Activated CD4-positive, alpha-beta T cell treated with anti-CD3 and anti-CD28 coated beads, Interleukin-2, amount 50 U/mL, for 4 hours (primary cell): ENCODE results near the gene ADARB2.

Experiments
- DNase-seq, 2 experiments: peaks; one replicate each; pipeline ENCODE4 v3.0.0-alpha.2; 2020

The ADARB2 gene

DNA sequence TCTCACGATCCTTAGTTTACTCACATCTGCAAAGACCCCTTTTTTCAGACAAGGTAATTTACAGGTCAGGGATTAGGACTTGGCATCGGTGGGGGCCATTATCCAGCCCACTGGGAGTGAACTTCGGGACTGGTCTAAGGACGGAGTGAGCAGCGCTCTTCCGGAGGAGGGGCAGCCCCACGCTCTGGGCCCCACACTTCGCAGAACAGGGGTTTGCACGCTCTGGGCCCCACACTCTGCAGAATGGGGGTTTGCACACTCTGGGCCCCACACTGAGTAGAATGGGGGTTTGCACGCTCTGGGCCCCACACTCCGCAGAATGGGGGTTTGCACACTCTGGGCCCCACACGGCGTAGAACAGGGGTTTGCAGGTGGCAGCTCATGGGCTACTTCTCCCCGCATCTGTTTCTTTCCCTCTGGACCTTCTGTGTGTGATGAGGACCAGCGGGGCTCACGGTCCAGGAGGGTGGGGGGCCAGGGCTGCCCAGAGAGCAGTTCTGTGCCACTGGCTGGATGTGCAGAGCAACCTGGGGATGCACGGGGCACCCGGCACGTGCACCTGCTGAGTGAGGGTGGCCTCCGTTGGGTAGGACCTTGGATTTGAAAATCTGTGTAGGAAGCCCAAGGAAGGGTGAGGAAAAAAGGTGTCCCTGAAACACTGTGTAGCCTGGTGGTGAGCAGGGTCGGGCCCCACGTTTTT lies 546.4 kb downstream of the ADARB2 start:
- DNase-seq, result no peak

DNA sequence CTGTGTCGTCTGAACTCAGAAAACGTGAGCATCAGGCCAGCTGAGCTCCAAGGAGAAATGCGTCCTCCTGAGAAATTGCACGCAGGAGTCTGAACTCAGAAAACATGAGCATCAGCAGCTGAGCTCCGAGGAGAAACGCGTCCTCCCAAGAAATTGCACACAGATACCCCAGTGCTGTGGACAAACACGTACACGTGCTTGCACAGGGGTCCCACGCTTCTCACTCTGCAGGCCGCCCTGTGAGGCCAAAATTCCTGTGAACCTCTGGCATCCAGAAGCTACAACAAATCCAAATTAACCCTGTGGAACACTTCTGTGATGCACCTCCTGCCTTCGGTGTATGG lies 547.3 kb downstream of the ADARB2 start:
- no peak for DNase-seq

DNA sequence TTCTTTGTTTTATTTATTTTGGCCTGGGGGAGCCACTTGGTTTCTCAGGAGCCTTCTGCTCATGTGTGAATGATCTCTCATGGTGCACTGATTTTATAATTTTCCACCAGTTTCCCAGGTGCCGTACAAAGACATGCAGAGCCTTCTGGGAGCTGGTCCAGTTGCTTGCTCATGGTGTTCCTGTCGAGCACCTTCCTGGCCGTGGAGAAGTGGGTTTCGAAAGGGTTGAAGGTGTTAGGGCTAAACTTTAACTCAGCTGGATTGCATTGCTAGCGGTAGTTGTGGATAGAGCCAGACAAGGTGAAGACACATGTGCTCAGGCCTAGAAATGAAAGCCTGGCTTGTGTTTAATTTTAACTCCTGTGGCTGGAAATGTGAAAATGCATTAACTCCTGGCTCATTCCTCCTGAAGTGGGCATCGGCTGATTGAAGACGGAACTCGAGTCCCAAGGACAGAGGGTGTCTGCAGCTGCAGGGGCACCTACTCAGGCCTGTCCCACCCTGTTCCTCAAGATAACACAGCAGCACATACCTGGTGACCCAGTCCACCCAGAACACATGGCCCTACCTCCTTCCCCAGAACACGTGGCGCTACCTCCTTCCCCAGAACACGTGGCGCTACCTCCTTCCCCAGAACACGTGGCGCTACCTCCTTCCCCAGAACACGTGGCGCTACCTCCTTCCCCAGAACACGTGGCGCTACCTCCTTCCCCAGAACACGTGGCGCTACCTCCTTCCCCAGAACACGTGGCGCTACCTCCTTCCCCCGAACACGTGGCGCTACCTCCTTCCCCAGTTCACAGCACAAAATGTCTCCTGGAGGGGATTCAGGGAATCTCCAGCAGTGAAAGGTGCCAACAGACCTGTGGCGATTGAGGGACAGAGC lies 547.9 kb downstream of the ADARB2 start:
- no peak for DNase-seq

DNA sequence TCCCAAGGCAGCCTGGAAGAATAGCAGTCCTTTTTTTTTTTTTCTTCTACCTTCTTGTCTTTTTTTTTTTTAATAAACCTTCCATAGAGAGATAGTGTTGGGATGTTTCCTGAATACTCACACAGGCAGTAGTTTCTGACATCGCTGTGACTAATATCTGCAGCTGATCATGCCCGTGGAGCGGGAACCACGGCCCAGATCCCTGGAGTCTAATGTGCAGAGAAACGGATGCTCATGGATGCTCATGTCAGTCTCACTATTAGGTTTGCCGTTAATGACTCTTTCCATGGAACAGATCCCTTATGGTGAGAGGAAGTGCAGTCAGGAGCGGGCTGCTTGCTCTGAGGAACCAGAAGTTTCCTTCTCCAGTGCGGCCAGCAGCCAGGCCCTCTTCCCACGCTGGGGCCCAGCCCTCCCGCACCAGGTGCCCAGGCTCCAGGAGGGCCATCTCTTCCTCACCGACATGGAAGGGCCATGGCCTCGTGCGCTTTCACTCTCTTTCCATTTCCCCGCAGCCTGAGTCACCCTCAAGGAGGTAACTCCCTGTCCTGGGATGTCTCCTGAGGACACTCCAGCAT lies 548.7 kb downstream of the ADARB2 start:
- no peak for DNase-seq

DNA sequence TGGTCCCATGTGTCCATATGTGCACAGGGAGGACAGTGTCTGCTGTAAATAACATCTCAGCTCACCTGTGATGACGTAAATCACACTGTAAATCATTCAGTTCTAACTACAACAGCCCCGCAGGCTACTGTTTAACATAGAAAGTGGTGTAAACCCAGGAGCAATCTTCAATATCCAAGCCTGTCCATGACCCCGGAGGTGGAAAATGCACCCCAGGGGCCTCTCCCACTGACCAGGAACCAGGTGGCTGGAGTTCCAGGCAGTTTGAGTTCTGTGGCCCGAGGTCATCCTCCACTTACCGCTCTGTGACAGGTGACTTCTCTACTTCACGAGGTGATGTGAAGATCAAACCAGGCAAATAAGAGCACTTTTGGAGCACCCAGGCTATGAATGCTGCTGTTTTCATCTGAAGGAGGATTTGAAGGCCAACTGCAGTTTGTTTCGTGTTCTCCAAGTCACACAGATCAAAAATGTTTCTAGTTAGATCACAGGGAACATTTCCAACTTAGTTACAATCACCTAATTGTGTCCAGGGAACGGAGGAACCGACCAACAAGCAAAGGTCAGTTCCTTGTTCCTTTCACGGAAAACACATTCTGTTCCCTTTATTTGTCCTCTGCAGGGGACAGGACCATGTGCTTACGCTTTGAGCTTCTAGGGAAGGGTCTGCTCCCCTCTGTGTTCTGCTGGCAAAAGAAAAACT lies 549.3 kb downstream of the ADARB2 start:
- no peak for DNase-seq

- DNase-seq, result no peak
These were observed 550.0 kb downstream of the ADARB2 start for GRCh38 chr10:1187151-1187854.

DNA sequence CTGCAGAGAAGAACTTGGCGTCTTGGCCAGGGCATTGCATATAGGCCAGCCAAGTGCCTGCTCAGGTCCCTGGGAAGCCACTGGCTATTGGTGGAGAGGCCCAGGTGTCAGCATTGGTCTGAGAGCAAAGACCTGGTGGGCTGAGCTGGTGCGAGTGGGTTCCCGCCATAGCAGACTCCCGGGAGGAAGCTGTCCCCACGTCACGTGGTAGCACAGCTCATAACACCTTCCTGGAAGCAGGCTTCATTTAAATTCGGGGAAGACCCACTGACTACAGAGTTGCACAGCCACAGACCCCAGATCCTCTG lies 550.7 kb downstream of the ADARB2 start:
- no peak for DNase-seq

DNA sequence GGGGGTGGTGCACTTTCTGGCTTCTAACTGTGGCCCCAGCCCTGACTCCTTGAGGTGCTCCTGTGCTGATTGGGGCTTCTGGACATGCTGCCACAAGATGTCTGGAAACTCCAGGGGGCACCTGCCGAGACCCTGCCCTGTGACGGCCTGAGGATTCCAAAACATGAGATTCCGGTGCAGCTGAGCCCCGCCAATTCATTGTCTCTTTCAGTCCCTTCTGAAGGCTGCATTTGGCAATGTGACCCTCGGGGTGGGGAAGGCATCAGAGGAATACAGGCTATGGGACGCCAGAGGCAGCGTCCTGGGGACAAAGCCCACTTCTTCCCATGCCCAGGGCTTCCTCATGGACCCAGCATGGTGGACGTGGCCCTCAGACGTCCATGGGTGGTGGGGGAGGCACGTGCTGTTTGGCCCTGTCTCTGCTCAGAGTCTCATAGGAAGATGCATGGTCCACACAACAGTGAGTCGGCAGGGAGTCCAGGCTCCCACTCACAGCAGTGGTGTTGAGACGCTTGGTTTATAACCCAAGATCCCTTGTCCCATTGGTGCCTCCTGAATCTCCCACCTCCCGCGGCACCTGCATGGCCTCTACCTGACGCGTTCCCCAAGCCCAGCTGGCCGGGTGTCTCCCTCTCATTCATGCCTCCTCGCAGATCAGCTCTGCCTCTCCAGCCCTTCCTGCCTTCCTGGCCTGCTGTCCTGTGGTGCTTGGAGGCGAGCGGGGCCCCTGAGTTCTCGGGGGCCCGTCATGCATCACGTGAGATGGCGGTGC lies 551.2 kb downstream of the ADARB2 start:
- DNase-seq, result no peak

DNA sequence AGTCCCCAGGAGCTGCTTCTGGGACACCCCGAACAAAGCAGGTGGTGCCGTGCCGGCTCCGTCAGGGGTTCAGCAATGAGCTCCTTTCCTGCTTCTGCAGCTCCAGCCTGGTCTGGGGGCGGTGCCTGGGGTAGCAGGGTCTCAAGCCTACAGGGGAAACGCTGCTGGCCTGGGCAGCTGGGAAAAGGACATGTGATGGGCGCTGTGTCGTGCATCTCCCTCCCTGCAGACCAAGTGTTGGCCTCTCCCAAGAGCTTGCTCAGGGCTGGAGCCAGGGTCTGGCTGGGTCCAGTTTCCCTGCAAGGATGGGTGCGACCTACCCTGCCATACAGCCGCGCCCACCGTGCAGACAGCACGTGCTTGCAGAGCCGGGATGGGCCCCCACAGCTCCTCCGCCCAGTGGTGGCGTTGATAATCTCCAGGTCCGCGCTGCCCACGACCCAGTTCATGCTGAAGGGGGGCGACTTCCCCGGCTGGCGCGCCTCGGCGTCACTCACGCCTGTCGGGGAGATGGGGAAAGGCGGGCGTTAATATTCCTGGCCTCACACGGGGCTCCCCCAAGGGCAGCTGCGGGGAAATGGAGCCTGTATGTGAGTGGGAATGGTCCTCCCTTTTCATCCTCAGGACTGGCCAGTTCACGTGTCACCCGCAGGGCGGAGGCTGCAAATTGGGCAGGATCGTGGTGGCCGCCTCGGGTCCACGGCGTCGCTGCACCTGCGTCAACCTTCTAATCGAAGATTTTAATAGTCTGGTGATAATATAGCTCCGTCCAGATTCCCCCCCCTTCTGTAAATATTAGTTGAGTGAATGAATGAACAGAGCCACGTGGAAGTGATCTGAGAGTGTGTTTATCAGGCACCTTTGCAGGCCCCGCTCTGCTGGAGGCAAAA lies 552.5 kb downstream of the ADARB2 start:
- DNase-seq, result no peak

DNA sequence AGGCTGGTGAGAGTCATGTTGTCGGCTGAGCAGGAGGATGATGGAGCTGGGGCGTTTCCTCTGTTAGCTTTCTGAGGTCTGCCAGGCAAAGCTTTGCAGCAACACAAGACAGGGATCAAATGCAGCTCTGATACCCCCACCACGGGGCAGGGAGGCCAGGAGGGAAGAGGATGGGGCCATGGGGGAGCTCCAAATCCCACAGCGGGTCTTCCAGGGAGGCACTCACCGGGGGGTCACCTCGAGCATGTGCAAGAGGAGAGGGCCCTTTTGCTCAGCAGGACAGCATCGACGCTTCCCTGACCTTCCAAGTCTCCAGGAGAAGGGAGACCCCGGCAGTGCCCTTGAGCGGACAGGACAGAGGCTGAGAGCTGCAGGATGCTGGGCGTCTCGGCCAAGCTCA lies 553.6 kb downstream of the ADARB2 start:
- DNase-seq, result no peak

DNA sequence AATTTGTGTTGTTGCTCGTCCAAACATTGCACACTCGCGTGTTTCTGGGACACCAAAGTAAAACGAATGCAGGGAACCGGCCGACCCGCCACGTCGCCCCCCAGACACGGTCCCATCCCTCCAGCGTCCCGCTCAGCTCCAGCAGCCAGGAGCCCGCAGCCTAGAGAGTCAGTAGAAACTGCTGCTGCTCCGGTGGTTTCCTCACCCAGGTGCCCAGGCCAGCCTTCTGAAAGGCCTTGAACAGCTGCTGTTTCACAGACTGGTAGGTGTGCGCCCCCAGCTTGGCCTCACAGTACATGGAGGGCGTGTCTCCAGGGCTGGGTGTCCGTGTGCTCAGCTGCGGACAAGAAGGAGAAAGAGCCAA lies 554.3 kb downstream of the ADARB2 start:
- no peak for DNase-seq

DNA sequence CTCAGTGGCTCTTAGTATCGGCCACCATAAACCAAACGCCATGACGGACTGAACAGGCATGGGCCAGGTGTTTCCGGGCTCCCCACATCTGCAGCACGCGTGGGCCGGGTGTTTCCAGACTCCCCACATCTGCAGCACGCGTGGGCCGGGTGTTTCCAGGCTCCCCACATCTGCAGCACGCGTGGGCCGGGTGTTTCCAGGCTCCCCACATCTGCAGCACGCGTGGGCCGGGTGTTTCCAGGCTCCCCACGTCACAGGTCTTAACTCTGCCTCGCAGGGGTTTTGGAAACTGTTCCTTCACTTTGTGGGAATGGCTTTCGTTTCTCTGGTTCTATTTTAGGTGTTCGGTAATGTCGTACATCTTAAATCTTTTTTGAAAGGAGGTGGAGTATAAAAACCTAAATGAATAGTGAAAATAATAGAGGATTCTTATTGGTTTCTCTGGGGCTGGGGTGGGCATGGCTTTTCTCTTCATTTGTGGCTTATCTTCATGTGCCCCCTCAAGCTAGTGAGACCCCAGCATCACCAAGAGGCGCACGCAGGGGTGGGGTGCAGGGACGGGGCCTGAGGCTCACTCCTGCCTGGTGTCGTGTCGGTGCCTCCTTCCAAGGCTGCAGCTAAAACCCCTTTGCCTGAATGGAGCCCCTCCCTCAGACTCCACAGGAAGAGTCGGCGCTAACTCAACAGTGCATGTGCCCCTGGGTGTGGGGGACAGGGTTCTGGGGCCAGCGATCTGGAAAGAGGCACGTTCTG lies 554.9 kb downstream of the ADARB2 start:
- DNase-seq, result no peak

GRCh38 chr10:1180836-1181235 lies 556.5 kb downstream of the ADARB2 start:
- no peak for DNase-seq

DNA sequence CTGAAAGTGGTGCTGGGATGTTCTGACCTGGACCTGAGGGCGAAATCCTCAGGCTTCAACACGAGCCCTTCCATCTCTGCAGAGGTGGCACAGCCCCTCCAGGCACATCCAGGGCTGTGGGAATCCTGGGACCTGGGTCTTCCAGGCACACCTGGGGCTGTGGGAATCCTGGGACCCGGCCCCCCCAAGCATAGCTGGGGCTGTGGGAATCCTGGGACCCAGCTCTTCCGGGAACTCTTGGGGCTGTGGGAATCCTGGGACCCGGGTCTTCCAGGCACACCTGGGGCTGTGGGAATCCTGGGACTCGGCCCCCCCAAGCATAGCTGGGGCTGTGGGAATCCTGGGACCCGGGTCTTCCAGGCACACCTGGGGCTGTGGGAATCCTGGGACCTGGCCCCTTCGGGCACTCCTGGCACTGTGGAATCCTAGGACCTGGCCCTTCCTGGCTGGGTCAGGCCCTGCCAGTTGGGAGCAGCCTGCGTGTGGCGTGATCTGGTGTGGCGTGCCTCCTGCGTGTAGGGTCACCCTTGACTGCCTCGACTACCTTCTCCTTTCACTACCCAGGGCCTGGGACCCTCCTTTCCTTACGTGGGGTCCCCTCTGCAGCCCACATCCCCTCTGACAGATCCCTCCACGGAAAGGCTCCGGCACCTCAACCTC lies 557.1 kb downstream of the ADARB2 start:
- no peak for DNase-seq

DNA sequence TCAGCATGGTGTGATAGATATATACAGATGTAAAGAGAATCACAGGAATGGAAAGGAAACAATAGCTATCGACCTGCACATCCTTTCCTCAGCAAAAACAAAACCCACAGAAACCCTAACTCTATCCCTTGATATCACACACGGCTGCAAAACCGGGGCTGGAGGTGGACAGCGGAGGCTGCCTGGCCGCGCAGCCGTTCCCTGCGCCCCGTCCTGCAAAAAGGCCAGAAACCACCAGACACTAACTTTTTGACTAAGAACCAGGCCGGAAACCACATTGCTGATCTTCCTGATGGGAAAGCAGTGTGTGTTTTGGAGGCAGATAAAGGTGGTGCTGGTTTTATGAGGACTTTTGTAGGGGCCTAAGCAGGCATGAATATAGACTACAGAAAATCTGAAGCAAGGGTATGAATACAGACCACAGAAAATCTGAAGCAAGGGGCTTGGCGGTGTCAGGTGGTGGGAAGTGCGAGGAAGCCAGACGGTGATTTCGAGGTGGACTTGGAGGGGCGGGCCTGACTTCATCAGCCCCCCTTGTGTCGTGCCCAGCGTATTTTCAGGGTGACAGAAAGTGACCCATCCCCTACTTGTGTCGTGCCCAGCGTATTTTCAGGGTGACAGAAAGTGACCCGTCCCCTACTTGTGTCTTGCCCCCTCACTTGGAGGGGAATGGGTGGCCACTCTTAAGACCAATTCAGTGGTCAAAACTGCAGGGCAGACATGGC lies 557.8 kb downstream of the ADARB2 start:
- DNase-seq, result no peak

GRCh38 chr10:1178506-1178905 lies 558.8 kb downstream of the ADARB2 start:
- DNase-seq, result no peak

- DNase-seq, result no peak
These were observed 559.4 kb downstream of the ADARB2 start for GRCh38 chr10:1177936-1178335.

DNA sequence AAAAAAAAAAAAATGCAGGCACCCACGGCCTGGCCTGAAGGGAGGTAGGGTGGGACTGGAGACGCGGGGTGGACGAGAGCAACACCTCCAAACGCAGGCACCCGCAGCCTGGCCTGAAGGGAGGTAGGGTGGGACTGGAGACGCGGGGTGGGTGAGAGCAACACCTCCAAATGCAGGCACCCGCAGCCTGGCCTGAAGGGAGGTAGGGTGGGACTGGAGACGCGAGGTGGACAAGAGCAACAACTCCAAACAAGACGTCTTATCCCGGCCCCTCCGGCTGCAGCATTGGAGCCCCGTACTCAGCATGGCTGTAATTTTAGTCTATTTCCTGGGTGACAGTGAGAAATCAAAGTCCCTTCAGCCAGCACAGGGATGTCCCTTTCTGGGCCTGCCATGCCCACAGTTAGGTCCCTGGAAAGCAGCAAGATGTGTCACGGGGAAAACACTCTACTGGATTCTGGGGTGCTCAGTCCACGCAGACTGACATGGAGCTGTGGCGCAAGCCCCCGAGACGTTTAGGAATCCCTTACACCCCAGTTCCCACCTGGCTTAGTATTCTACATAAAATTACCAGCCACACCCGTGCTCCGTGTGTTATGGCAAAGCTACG lies 561.3 kb downstream of the ADARB2 start:
- DNase-seq, result no peak

DNA sequence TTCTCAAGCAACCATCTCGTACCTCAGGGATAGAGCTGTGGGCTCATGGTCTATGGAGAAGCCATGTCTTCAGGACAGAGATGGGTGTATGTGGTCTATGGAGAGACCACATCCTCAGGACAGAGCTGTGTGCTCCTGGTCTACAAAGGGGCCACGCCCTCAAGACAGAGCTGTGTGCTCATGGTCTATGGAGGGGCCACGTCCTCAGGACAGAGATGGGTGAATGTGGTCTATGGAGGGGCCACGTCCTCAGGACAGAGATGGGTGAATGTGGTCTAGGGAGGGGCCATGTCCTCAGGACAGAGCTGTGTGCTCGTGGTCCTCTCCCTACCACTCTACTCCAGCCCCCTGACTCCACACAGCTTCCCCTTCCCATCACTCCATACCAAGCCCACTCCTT lies 563.3 kb downstream of the ADARB2 start:
- DNase-seq, result no peak
